Measurements from ENCODE around the gene LEF1.

- TF ChIP-seq POLR2A (IDR thresholded peaks at IDR 0.05; ENCODE audit: low read depth, low read length) (no peak), SPI1 (IDR thresholded peaks at IDR 0.05; ENCODE audit: low read depth, low read length) (no peak), POLR2AphosphoS5 (IDR thresholded peaks at IDR 0.05; ENCODE audit: low read depth, low read length) (no peak), TAF1 (IDR thresholded peaks at IDR 0.05; ENCODE audit: low read depth, low read length) (no peak), PAX5 (IDR thresholded peaks at IDR 0.05; ENCODE audit: insufficient read depth, low read length, severe bottlenecking) (no peak), POU2F2 (IDR thresholded peaks at IDR 0.05; ENCODE audit: low read depth, low read length) (no peak)
Measured at GRCh38 chr4:108144451-108144850, 24.3 kb downstream of the LEF1 start.
